Activated CD4-positive, alpha-beta T cell treated with anti-CD3 and anti-CD28 coated beads, Interleukin-2, Interleukin-4, amounts not matched to agents 100 ng/mL and 50 ng/mL, durations not matched to agents 16 hours and 8 hours (primary cell): Measurements from ENCODE around the gene HEATR3.
A peak's percentile ranks its signal among the peaks of the same experiment; 100 is the strongest.

Source experiments
- DNase-seq: peaks from one replicate; pipeline ENCODE4 v3.0.0-alpha.2; 2020; ENCODE audit warnings: low spot score

Gene HEATR3

DNA sequence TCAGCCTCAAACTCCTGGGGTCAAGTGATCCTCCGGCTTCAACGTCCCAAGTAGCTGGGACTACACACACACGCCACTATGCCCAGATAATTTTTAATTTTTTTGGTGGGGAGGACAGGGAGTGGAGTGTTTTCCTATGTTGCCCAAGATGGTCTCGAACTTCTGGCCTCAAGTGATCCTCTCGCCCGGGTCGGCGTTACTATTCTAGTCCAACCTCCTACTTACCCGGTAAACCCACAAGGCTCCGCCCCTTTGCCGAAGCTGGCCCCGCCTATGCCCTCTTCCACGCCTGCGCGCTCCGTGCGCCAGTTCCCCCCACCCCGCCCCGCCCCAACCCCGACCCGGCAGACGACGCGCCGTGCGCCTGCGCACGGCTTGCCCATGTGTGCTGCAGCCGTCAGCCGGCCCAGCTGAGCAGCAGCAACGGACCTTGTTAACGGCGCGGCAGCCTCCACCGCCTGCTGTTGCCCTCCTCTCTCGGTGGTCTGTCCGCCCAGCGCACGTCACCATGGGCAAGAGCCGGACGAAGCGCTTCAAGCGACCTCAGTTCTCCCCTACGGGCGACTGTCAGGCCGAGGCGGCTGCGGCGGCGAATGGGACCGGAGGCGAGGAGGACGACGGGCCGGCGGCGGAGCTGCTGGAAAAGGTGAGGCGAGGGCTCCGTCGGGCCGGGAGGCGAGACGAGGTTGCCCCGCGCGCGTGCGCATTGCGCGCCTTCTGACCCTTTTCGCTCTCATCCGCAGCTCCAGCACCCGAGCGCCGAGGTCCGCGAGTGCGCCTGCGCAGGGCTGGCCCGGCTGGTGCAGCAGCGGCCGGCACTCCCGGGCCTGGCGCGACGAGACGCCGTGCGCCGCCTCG, at the start of gene HEATR3:
HEATR3 (plus strand) TSS at position 347 of the 858 bp plus-strand sequence; CDS start at position 509, 162 bp downstream.
- DNase-seq, result peak; percentile 95

- no peak for DNase-seq
These were observed 48.2 kb upstream of the HEATR3 start for GRCh38 chr16:50017553-50017952.

DNA sequence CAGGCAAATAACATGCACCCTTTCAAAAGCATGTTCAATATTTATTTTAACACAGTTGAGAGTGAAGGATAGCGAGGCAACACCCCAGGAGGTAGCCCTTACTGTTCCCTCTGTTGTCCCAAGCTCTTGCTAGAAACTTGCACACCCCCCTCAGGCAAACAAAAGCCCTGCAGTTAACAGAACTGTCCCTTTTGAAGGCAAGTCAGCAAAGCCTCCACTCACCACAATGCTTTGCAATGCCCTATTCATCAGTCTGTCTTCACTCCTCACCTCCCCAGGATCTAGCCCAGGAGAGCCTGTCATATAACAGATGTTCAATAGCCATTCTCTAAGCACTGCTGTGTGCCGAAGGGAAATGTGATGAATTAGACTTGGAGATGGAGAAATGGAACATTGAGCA, 44.2 kb upstream of the HEATR3 start:
- no peak for DNase-seq

DNA sequence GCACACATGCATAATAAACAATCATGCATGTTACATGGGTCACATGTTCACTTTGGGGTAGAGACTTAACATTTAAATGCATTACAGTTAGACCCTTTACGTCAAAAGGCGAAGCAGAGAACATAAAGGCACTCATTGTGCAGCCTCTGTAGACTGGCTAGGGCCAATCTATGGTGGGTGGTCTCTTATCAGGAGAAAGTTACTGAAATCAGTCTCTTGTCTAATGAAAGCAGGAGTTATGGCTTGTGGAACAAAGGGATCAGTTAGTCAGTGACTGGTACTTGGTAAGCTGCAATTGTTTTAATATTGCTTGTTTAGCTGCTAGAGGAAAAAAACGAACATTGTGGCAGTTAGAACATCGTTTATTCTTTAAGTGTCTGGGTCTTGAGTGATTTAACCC, 42.1 kb upstream of the HEATR3 start:
- no peak for DNase-seq

DNA sequence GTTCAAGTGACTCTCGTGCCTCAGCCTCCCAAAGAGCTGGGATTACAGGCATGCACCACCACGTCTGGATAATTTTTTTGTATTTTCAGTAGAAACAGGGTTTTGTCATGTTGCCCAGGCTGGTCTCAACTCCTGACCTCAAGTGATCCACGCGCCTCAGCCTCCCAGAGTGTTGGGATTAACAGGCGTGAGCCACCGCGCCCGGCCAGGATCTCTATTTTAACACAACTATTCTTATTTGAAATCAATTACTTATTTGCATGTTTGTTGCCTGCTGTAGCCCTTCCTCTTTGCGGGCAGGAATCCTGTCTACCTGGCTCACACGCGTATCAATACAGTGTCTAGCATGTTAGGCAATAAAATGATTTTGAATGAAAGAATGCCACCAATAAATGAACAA, 41.6 kb upstream of the HEATR3 start:
- no peak for DNase-seq

- peak; percentile 97 for DNase-seq
These were observed 40.9 kb upstream of the HEATR3 start, which contains the start of gene CNEP1R1 for GRCh38 chr16:50024684-50025536. Gene CNEP1R1 (plus strand): TSS chr16:50025225. CDS start chr16:50025316, 91 bp downstream.

GRCh38 chr16:50025537-50025931, 40.2 kb upstream of the HEATR3 start:
- peak; percentile 6 for DNase-seq

GRCh38 chr16:50027829-50028228, 37.9 kb upstream of the HEATR3 start:
- no peak for DNase-seq

DNA sequence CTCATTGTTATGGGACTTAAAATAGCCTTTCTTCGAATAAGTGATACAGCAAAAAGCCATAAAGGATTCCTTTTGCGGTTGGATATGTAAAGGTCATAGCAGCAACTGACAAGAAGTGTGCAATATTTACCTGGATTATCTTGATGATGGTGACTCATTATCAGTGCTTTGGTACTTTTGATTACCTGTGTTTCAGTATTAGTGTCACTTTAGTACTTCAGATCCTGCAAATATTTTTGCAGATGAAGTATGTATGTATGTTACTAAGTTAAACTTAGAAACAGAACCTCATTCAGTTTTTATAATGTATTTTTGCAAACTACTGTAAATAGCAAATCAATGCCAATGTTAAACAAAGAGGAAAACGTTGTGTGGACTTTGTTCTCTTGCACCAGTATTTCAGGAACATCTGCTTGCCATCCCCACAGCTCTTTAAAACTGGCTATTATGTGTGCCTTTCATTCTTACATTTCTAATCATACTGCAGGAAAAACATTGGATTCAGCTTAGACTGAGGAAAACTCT, 30.2 kb upstream of the HEATR3 start:
- DNase-seq, result no peak

GRCh38 chr16:50036426-50036825, 29.3 kb upstream of the HEATR3 start:
- DNase-seq, result no peak

DNA sequence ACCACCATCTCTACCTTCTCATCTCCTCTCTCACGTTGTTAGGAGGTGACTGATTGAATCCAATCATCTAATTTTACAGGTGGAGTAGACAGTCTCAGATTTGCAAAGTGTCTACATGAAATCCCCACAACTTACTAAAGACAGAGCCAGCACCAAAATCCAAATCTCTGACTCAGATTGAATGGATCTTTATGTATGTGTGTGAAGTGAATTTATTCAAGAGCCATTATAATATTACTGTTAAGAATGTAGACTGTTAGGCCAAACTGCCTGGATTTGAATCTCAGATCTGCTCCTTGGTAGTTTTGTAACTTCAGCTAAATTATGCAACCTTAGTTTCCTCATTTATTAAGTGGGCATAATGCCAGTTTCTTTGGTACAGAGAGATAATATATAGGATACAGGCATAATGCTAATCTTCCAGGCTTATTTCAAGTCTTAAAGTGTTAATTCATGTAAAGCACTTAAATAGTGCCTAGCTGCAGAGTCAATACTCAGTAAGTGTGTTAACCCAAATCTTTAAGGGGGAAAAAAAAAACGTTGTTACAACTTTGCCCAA, 28.0 kb upstream of the HEATR3 start:
- DNase-seq, result no peak

GRCh38 chr16:50038286-50038685, 27.5 kb upstream of the HEATR3 start:
- no peak for DNase-seq

DNA sequence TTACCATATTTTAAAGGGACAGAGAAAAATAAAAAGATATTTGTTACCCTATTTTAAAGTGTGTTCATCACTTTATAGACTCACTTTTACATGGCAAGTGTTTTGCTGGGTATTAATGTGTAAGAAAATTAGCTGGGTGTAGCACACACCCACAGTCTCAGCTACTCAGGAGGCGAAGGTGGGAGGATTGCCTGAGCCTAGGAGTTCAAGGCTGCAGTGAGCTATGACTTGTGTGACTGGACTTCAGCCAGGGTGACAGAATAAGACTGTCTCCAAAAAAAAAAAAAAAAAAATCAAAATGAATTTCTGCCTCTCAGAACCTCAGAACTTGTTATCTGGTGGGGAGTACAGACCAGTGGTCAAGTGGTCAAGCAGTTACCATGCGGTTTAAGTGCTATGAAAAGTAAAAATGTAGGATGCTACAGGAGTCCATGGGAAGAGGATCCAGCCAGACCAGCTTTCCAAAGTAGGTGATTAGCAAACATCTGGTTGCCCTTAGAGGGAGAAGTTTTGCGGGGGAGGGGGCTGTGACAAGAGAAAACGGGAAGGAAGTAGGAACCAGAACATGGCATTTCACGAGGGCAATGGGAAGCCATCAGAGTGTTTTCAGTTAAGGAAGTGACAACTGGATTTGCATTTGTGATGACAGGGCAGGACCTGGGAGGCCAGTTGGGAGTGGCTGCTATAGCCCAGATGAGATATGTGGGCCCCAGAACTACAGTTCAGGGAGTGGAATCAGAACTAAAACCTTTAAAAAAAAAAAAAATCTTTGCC, 26.8 kb upstream of the HEATR3 start:
- no peak for DNase-seq

DNA sequence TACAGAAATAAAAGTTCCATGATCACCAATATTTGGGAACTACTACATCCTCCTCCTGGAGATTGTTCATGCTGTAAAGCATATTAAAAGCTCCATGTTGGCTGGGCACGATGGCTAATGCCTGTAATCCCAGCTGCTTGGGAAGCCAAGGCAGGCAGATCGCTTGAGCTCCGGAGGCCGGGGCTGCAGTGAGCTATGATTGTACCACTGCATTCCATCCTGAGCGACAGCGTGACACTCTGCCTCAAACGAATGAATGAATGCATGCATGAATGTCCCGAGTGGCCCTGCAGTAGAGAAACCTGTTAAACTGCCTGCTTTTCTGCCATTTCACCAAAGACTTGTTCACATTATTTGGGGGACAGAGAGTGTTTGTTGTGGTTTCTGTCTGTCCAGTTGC, 25.8 kb upstream of the HEATR3 start:
- DNase-seq, result no peak

- no peak for DNase-seq
These were observed 25.1 kb upstream of the HEATR3 start for GRCh38 chr16:50040710-50041109.

DNA sequence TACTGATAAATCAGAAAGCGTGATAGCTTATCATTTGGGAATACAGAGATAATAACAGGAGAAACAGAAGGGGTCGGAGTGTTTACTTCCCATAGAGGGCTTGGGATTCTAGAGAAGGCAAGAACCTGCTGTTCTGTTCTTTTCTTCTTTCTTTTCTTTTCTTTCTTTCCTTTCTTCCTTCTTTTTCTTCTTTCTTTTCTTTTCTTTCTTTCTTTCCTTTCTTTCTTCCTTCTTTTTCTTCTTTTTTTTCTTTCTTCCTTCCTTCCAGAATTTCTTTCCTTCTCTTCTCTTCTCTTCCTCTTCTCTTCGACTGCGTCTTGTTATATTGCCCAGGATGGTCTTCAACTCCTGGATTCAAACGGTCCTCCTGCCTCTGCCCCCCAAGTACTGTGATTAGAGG, 22.4 kb upstream of the HEATR3 start:
- no peak for DNase-seq

DNA sequence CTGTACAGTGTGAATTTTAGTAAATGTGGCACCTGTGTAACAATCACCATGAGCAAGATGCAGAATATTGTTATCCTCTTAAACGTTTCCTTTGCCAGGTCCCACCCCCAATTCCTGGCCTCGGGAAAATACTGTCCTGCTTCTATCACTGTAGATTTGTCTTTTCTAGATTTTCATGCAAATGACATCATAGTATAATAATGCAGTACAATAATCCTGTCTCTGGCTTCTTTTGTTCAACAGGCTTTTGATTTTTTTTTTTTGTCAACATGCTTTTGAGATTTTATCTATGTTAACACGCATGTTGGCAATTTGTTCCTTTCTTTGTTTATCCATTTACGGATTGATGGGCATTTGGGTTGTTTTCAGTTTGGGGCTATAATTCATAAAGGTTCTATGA, 20.4 kb upstream of the HEATR3 start:
- DNase-seq, result no peak

DNA sequence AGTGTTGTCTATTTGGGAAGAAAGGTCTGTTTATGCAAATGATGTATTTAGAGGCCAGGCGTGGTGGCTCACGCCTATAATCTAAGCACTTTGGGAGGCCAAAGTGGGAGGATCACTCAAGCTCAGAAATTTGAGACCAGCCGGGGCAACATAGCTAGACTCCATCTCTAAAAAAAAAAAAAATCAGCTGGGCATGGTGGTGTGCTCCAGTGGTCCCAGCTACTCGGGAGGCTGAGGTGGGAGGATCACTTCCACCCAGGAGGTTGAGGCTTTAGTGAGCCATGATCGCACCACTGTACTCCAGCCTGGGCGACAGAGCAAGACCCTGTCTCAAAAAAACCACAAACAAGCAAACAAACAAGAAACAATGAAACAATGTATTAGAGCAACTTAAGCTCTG, 18.9 kb upstream of the HEATR3 start:
- DNase-seq, result no peak

DNA sequence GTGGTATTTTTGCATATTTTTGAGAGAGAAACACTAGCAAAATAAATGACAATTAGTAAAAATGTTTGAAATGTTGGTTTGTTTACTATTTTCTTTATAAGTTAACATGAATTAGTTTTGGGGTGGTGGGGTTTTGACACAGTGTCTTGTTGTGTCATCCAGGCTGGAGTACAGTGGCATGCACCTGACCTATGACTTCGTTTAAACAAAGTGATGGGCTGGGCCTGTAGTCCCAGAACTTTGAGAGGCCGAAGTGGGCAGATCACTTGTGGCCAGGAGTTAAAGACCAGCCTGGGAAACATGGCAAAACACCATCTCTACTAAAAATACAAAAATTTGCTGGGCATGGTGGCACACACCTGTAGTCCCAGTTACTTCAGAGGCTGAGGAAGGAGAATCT, 17.9 kb upstream of the HEATR3 start:
- no peak for DNase-seq

DNA sequence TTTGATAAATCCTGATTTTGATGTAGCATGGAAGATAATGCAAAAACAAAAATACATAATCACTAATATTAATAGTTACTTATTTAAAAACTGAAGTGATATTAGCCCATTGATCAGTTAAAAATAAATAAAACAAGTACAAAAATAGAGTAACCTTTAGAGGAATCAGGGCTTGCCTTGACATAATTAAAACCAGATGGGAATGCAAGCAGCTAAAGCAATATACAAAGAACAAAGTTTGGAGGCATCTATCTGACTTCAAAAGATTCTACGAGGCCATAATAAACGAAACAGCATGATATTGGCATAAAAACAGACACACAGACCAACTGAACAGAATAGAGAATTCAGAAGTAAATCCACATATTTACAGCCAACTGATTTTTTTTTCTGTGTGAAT, 15.0 kb upstream of the HEATR3 start:
- DNase-seq, result no peak

DNA sequence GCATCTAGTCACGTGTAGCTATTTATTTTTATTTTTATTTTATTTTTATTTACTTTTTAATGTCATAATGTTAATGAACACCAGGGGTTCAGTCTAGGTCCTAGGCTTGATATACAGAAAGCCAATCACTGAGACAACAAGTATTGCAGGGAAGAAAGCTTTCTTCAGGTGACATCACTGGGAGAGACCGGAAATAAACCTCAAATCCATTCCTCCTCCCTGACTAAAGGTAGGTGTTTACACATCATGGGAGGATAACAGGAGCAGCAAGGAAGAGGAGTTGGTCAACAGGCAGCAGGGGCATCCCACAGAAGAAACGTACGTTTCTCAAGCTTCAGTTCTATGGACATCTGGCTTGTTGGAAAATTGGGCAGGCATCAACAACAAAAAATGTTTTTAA, 9.5 kb upstream of the HEATR3 start:
- no peak for DNase-seq
